Suppressor macrophage treated with lipopolysaccharide for 1 hour (primary cell): ENCODE measurements around the gene CSRNP3.

Source experiments
- DNase-seq, 3 donors: peaks; one replicate each; pipeline ENCODE4 v3.0.0-alpha.2; 2020 to 2022

The CSRNP3 gene

GRCh38 chr2:165469417-165469816 lies at the start of gene CSRNP3:
TSS of gene CSRNP3 (plus strand) at chr2:165469698. CDS start at chr2:165595066, 125,368 bp downstream.
- no peak for DNase-seq

- DNase-seq: no peak
Observed at GRCh38 chr2:165420231-165420630, 49.3 kb upstream of the CSRNP3 start.

GRCh38 chr2:165423081-165423480 lies 46.4 kb upstream of the CSRNP3 start:
- DNase-seq: no peak

- no peak for DNase-seq
Observed at GRCh38 chr2:165425556-165425955, 43.9 kb upstream of the CSRNP3 start.

GRCh38 chr2:165427686-165428085 lies 41.8 kb upstream of the CSRNP3 start:
- no peak for DNase-seq

- no peak for DNase-seq
Observed at GRCh38 chr2:165428926-165429325, 40.6 kb upstream of the CSRNP3 start.

GRCh38 chr2:165431014-165431413 lies 38.5 kb upstream of the CSRNP3 start:
- no peak for DNase-seq

GRCh38 chr2:165432234-165432966 lies 37.1 kb upstream of the CSRNP3 start:
- no peak for DNase-seq

GRCh38 chr2:165434865-165435496 lies 34.5 kb upstream of the CSRNP3 start:
- no peak for DNase-seq

GRCh38 chr2:165435611-165436010 lies 33.9 kb upstream of the CSRNP3 start:
- no peak for DNase-seq

GRCh38 chr2:165436559-165436958 lies 32.9 kb upstream of the CSRNP3 start:
- no peak for DNase-seq

GRCh38 chr2:165440367-165440766 lies 29.1 kb upstream of the CSRNP3 start:
- no peak for DNase-seq

- DNase-seq: no peak
Observed at GRCh38 chr2:165443511-165443910, 26.0 kb upstream of the CSRNP3 start.

GRCh38 chr2:165448406-165448805 lies 21.1 kb upstream of the CSRNP3 start:
- no peak for DNase-seq

GRCh38 chr2:165450156-165450555 lies 19.3 kb upstream of the CSRNP3 start:
- DNase-seq: no peak

GRCh38 chr2:165452327-165452726 lies 17.2 kb upstream of the CSRNP3 start:
- no peak for DNase-seq

- no peak for DNase-seq
Observed at GRCh38 chr2:165453561-165454094, 15.9 kb upstream of the CSRNP3 start.

- DNase-seq: no peak
Observed at GRCh38 chr2:165454905-165455304, 14.6 kb upstream of the CSRNP3 start.

GRCh38 chr2:165456027-165456426 lies 13.5 kb upstream of the CSRNP3 start:
- no peak for DNase-seq

GRCh38 chr2:165462443-165462842 lies 7.1 kb upstream of the CSRNP3 start:
- no peak for DNase-seq

- no peak for DNase-seq
Observed at GRCh38 chr2:165466386-165466785, 3.1 kb upstream of the CSRNP3 start.

GRCh38 chr2:165467921-165468320 lies 1.6 kb upstream of the CSRNP3 start:
- no peak for DNase-seq

- DNase-seq: no peak
Observed at GRCh38 chr2:165470361-165470760, 863 bp downstream of the CSRNP3 start.

GRCh38 chr2:165471349-165471950 lies 2.0 kb downstream of the CSRNP3 start:
- no peak for DNase-seq
